A549 (cell line): ENCODE results near the gene TSR2.

ENCODE experiments used
- CTCF ChIP-seq: fragments of >200 bp; sonication (Bioruptor Twin); formaldehyde crosslinking; IDR thresholded peaks from 3 replicates; pipeline ENCODE4 v1.5.1; 2016
- REST ChIP-seq: fragments of 200-600 bp; sonication (generic); IDR thresholded peaks from 2 replicates; pipeline ENCODE4 v1.6.1; 2016; ENCODE audit warnings: antibody characterized with exemption, mild to moderate bottlenecking, moderate library complexity
- TF ChIP-seq, protein P1 (sequence below): IDR thresholded peaks from 2 replicates; pipeline ENCODE4 v1.6.1; 2012; ENCODE audit warnings: low read depth, borderline replicate concordance

DNA sequence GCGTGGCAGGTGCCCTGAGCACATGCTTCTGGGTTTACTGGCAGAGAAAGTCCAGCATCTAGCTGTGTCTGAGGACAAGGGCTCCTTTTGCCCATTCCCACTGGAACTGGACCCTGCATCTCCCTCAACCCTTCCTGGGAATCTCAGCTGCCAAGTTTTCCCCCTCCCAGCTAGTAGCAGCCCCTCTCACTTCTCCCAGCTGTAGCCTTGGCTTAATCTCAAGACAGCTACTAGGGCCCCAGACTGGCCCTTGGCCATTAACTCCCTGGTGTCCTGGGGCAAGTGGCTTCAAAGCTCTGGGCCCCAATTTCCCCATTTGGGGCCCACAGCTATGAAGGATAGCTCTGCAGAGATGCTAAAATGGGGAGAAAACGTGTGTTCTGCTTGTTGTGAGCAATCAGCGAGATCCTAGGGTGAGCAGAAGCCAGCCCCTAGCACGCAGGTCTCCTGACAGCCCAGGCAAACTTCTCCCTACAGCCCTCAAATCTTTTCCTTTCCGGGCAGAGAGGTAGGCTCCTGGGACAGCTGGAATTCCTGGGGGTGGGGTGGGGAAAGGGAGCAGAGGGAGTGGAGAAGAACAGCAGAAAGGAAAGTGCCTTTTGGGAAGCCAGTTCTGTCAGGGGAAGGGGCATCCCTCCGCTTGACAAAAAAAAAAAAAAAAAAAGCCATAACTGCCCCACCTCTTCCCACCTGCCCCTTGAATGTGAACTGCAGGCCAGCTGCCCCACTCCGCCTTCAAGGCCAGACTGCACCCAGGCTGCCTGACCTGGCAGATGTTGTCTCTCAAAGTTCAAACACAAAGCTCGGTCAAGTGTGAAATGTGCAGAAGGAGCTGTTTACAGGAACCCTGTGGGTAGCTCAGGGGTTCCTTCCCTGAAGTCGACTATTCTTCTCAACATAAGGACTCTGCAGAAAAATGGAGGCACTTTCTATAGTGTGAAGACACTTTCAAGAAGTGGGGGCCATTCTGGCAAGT lies 39.2 kb downstream of the TSR2 start:
- TF ChIP-seq CTCF (no peak), REST (no peak)
- TF ChIP-seq, protein P1, sequence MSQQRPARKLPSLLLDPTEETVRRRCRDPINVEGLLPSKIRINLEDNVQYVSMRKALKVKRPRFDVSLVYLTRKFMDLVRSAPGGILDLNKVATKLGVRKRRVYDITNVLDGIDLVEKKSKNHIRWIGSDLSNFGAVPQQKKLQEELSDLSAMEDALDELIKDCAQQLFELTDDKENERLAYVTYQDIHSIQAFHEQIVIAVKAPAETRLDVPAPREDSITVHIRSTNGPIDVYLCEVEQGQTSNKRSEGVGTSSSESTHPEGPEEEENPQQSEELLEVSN, result no peak
